WTC11 (cell line): Measurements from ENCODE around the gene SESTD1. TPM values are rescaled to one million over a fixed set of nuclear protein-coding genes. Genes with fewer than 3 reads are reported as not detected.

Experiments
- ATAC-seq: fragments of 200-7000 bp; cut with Tn5 transposase; 2 replicates; pipeline ENCODE4 v1.10.0; 2021; ENCODE audit warnings: mild to moderate bottlenecking, moderate library complexity
- CTCF ChIA-PET: fragments of 300-600 bp; sonication (Branson Sonifier 250); formaldehyde crosslinking; loops from one replicate; lab custom pipeline; 2021; ENCODE audit warnings: antibody characterized with exemption; lab: Charles Lee
- POLR2A ChIA-PET: fragments of 350-600 bp; sonication (Branson Sonifier 250); formaldehyde crosslinking; loops from one replicate; lab custom pipeline; 2021; ENCODE audit warnings: antibody characterized with exemption; lab: Charles Lee
- DNase-seq: peaks from one replicate; pipeline ENCODE4 v3.0.0; 2021; ENCODE audit warnings: low spot score
- H3K27ac Mint-ChIP-seq: 2 replicates; pipeline ENCODE4 v1.8.0; 2021; ENCODE audit warnings: mixed read lengths
- H3K27me3 Mint-ChIP-seq: 2 replicates; pipeline ENCODE4 v1.8.0; 2021; ENCODE audit warnings: low read depth, mild to moderate bottlenecking, moderate library complexity, mixed read lengths
- H3K36me3 Mint-ChIP-seq: 2 replicates; pipeline ENCODE4 v1.8.0; 2021; ENCODE audit warnings: mixed read lengths
- H3K4me1 Mint-ChIP-seq: 2 replicates; pipeline ENCODE4 v1.8.0; 2022; ENCODE audit warnings: mixed read lengths
- H3K4me3 Mint-ChIP-seq: 2 replicates; pipeline ENCODE4 v1.8.0; 2021; ENCODE audit warnings: mild to moderate bottlenecking, moderate library complexity, mixed read lengths
- H3K9me3 Mint-ChIP-seq: 2 replicates; pipeline ENCODE4 v1.8.0; 2021; ENCODE audit warnings: mixed read lengths
- ATF3 ChIP-seq: sonication (generic); formaldehyde crosslinking; conservative IDR thresholded peaks from 2 replicates; pipeline ENCODE4 v1.8.1; 2022; ENCODE audit warnings: mild to moderate bottlenecking, missing genetic modification reagents
- EMX1 ChIP-seq: fragments of 250-450 bp; sonication (Bioruptor Pico); IDR thresholded peaks from 2 replicates; pipeline ENCODE4 v1.8.0; 2021; ENCODE audit warnings: mild to moderate bottlenecking
- FOXP4 ChIP-seq: sonication (generic); formaldehyde crosslinking; IDR thresholded peaks from 2 replicates; pipeline ENCODE4 v1.8.0; 2022; ENCODE audit warnings: mild to moderate bottlenecking, missing genetic modification reagents
- GABPB1 ChIP-seq: sonication (generic); formaldehyde crosslinking; IDR thresholded peaks from 2 replicates; pipeline ENCODE4 v1.8.1; 2023; ENCODE audit warnings: mild to moderate bottlenecking, missing genetic modification reagents
- IRF2 ChIP-seq: sonication (generic); formaldehyde crosslinking; IDR thresholded peaks from 2 replicates; pipeline ENCODE4 v1.8.0; 2022; ENCODE audit warnings: low read depth, missing genetic modification reagents, borderline replicate concordance
- NFATC4 ChIP-seq: fragments of 250-450 bp; sonication (Bioruptor Pico); IDR thresholded peaks from 2 replicates; pipeline ENCODE4 v1.9.0; 2021; ENCODE audit warnings: mild to moderate bottlenecking
- PRDM15 ChIP-seq: sonication (generic); formaldehyde crosslinking; IDR thresholded peaks from 2 replicates; pipeline ENCODE4 v1.8.0; 2022; ENCODE audit warnings: missing genetic modification reagents
- RORB ChIP-seq: fragments of 250-450 bp; sonication (Bioruptor Pico); IDR thresholded peaks from 2 replicates; pipeline ENCODE4 v1.9.0; 2021; ENCODE audit warnings: mild to moderate bottlenecking
- SMAD3 ChIP-seq: sonication (generic); formaldehyde crosslinking; IDR thresholded peaks from 2 replicates; pipeline ENCODE4 v1.8.0; 2022; ENCODE audit warnings: missing genetic modification reagents, mild to moderate bottlenecking, borderline replicate concordance
- SP1 ChIP-seq: sonication (generic); formaldehyde crosslinking; conservative IDR thresholded peaks from 2 replicates; pipeline ENCODE4 v1.8.1; 2022; ENCODE audit warnings: missing genetic modification reagents
- ZNF232 ChIP-seq: sonication (generic); formaldehyde crosslinking; IDR thresholded peaks from 2 replicates; pipeline ENCODE4 v1.8.0; 2022; ENCODE audit warnings: mild to moderate bottlenecking, missing genetic modification reagents
- ZNF263 ChIP-seq: sonication (generic); formaldehyde crosslinking; IDR thresholded peaks from 2 replicates; pipeline ENCODE4 v1.8.1; 2022; ENCODE audit warnings: low read depth, mild to moderate bottlenecking, moderate library complexity, missing genetic modification reagents
- ZNF416 ChIP-seq: fragments of 250-450 bp; sonication (Bioruptor Pico); IDR thresholded peaks from 2 replicates; pipeline ENCODE4 v1.9.0; 2021; ENCODE audit warnings: mild to moderate bottlenecking, inconsistent platforms
- ZNF425 ChIP-seq: fragments of 250-450 bp; sonication (Bioruptor Pico); conservative IDR thresholded peaks from 2 replicates; pipeline ENCODE4 v1.9.0; 2021; ENCODE audit warnings: mild to moderate bottlenecking
- total RNA-seq: library from RNA; stranded (reverse); gene quantifications from 3 replicates; pipeline ENCODE4 v1.2.3, GENCODE V29; 2021
- TF ChIP-seq, protein P1 (sequence below): sonication (generic); formaldehyde crosslinking; IDR thresholded peaks from 2 replicates; pipeline ENCODE4 v1.8.0; 2023; ENCODE audit warnings: missing genetic modification reagents, mild to moderate bottlenecking, borderline replicate concordance
- TF ChIP-seq, protein P2 (sequence below): sonication (generic); formaldehyde crosslinking; IDR thresholded peaks from 2 replicates; pipeline ENCODE4 v1.8.1; 2022; ENCODE audit warnings: missing genetic modification reagents, borderline replicate concordance
- TF ChIP-seq, protein P3 (sequence below): sonication (generic); formaldehyde crosslinking; IDR thresholded peaks from 2 replicates; pipeline ENCODE4 v1.8.0; 2023; ENCODE audit warnings: mild to moderate bottlenecking, missing genetic modification reagents

Gene SESTD1
- total RNA-seq, 1 experiment from 2014 or later, result 59.9 TPM

- TF ChIP-seq PRDM15 (CRISPR knock-in tag) (no peak), SP1 (no peak)
- TF ChIP-seq, protein P1, sequence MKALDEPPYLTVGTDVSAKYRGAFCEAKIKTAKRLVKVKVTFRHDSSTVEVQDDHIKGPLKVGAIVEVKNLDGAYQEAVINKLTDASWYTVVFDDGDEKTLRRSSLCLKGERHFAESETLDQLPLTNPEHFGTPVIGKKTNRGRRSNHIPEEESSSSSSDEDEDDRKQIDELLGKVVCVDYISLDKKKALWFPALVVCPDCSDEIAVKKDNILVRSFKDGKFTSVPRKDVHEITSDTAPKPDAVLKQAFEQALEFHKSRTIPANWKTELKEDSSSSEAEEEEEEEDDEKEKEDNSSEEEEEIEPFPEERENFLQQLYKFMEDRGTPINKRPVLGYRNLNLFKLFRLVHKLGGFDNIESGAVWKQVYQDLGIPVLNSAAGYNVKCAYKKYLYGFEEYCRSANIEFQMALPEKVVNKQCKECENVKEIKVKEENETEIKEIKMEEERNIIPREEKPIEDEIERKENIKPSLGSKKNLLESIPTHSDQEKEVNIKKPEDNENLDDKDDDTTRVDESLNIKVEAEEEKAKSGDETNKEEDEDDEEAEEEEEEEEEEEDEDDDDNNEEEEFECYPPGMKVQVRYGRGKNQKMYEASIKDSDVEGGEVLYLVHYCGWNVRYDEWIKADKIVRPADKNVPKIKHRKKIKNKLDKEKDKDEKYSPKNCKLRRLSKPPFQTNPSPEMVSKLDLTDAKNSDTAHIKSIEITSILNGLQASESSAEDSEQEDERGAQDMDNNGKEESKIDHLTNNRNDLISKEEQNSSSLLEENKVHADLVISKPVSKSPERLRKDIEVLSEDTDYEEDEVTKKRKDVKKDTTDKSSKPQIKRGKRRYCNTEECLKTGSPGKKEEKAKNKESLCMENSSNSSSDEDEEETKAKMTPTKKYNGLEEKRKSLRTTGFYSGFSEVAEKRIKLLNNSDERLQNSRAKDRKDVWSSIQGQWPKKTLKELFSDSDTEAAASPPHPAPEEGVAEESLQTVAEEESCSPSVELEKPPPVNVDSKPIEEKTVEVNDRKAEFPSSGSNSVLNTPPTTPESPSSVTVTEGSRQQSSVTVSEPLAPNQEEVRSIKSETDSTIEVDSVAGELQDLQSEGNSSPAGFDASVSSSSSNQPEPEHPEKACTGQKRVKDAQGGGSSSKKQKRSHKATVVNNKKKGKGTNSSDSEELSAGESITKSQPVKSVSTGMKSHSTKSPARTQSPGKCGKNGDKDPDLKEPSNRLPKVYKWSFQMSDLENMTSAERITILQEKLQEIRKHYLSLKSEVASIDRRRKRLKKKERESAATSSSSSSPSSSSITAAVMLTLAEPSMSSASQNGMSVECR, result no peak
- TF ChIP-seq, all 79 proteins: peak for 0
Measured at GRCh38 chr2:179226961-179227259, 37.7 kb downstream of the SESTD1 start (continued).

DNA sequence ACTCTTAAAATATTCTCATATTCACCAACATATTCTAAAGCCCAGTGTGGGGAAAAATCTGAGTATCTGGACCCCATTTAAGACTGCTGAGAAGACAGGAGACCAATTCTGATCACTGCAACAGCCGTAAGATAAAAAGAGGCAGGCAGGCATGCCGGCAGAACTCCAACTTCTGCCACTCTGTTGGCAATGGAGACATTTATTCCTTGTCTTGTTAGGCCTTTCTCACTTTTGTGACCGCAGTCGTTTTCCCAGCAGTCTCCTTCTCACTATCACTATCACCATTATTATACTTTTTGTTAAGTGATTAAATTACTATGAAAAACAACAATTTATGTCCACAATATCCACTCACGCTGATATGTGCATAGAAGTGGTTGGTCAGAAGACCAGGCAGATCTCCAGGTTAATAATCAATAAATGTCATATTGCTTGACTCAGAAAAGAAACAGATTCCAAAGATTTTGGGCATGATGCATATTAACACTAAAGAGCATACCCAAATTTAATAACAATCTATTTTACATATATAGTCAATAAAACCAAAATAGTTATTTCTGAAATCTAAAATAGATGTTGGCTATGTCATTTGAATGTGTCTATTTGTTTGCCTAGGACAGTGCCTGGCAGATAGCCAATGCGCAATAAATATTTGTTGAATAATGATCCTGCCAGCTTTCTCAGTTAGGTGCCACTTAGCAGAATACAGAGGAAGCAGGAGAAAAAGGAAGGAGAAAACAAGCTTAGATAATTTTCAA is 38.2 kb downstream of the SESTD1 start:
- peaks cover 19% of the 10 kb centered on the region for H3K4me1 Mint-ChIP-seq
- TF ChIP-seq, protein P2, sequence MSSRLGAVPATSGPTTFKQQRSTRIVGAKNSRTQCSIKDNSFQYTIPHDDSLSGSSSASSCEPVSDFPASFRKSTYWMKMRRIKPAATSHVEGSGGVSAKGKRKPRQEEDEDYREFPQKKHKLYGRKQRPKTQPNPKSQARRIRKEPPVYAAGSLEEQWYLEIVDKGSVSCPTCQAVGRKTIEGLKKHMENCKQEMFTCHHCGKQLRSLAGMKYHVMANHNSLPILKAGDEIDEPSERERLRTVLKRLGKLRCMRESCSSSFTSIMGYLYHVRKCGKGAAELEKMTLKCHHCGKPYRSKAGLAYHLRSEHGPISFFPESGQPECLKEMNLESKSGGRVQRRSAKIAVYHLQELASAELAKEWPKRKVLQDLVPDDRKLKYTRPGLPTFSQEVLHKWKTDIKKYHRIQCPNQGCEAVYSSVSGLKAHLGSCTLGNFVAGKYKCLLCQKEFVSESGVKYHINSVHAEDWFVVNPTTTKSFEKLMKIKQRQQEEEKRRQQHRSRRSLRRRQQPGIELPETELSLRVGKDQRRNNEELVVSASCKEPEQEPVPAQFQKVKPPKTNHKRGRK, result no peak
- TF ChIP-seq EMX1 (CRISPR knock-in tag), result no peak
- TF ChIP-seq GABPB1 (CRISPR knock-in tag), result no peak
- no peak for TF ChIP-seq SMAD3
- TF ChIP-seq, protein P3, sequence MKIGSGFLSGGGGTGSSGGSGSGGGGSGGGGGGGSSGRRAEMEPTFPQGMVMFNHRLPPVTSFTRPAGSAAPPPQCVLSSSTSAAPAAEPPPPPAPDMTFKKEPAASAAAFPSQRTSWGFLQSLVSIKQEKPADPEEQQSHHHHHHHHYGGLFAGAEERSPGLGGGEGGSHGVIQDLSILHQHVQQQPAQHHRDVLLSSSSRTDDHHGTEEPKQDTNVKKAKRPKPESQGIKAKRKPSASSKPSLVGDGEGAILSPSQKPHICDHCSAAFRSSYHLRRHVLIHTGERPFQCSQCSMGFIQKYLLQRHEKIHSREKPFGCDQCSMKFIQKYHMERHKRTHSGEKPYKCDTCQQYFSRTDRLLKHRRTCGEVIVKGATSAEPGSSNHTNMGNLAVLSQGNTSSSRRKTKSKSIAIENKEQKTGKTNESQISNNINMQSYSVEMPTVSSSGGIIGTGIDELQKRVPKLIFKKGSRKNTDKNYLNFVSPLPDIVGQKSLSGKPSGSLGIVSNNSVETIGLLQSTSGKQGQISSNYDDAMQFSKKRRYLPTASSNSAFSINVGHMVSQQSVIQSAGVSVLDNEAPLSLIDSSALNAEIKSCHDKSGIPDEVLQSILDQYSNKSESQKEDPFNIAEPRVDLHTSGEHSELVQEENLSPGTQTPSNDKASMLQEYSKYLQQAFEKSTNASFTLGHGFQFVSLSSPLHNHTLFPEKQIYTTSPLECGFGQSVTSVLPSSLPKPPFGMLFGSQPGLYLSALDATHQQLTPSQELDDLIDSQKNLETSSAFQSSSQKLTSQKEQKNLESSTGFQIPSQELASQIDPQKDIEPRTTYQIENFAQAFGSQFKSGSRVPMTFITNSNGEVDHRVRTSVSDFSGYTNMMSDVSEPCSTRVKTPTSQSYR (CRISPR knock-in tag), result no peak
- TF ChIP-seq IRF2 (CRISPR knock-in tag), result no peak
- no peak for TF ChIP-seq SP1
- no peak for TF ChIP-seq FOXP4 (CRISPR knock-in tag)
- no peak for TF ChIP-seq ZNF232 (CRISPR knock-in tag)
- no peak for TF ChIP-seq ATF3 (CRISPR knock-in tag)
- no peak for TF ChIP-seq ZNF416 (CRISPR knock-in tag)
- TF ChIP-seq ZNF263 (CRISPR knock-in tag), result no peak
- TF ChIP-seq ZNF425 (CRISPR knock-in tag), result no peak
- TF ChIP-seq RORB (CRISPR knock-in tag), result no peak
- TF ChIP-seq NFATC4 (CRISPR knock-in tag), result no peak

More for the DNA sequence above, 38.2 kb downstream of the SESTD1 start:
- no peaks in the 10 kb centered on the region for H3K27me3 Mint-ChIP-seq
- no peak for DNase-seq
- no peak for ATAC-seq
- H3K36me3 Mint-ChIP-seq, result no peaks in the 10 kb centered on the region
- ChIA-PET CTCF (interaction anchor here (1.0 kb wide), 1 partner anchor 13 kb away, joined by 3 read pairs; no protein-coding TSS in a partner anchor), POLR2A (no interaction called here)
- H3K9me3 Mint-ChIP-seq, result no peaks in the 10 kb centered on the region
- H3K27ac Mint-ChIP-seq, result no peak overlapping the region
- no peak overlapping the region for H3K4me3 Mint-ChIP-seq
